Skin of body (tissue), 2 donors: ENCODE measurements around the gene CD96. TPM values are rescaled to one million over a fixed set of nuclear protein-coding genes. Genes with fewer than 3 reads are reported as not detected.

Experiments used
- DNase-seq: peaks from one replicate; lab custom pipeline; 2025; lab: John Stamatoyannopoulos, UW
- total RNA-seq: library from RNA; depleted of rRNA; stranded (reverse); fragments of >200 nt; gene quantifications from one replicate; pipeline ENCODE4 v1.2.3, GENCODE V29; 2014

CD96 gene
- total RNA-seq, 1 donor from 2014 or later = 2.0 TPM

GRCh38 chr3:111594205-111594604 lies 52.2 kb downstream of the CD96 start:
- no peak for DNase-seq

GRCh38 chr3:111594781-111595180 lies 52.8 kb downstream of the CD96 start:
- no peak for DNase-seq

GRCh38 chr3:111595232-111595631 lies 53.2 kb downstream of the CD96 start, which contains the start of gene ZBED2:
Gene ZBED2, minus strand, starts transcription at chr3:111595346. Its CDS starts 1,145 bp downstream, at chr3:111594201.
- DNase-seq = no peak

GRCh38 chr3:111596328-111596727 lies 54.3 kb downstream of the CD96 start:
- DNase-seq = no peak

- DNase-seq = no peak
These were observed 56.1 kb downstream of the CD96 start for GRCh38 chr3:111598139-111598538.

GRCh38 chr3:111598552-111598951 lies 56.6 kb downstream of the CD96 start:
- no peak for DNase-seq

GRCh38 chr3:111601810-111602209 lies 59.8 kb downstream of the CD96 start:
- DNase-seq = no peak

- no peak for DNase-seq
These were observed 61.7 kb downstream of the CD96 start for GRCh38 chr3:111603679-111604078.

GRCh38 chr3:111604119-111604518 lies 62.1 kb downstream of the CD96 start:
- DNase-seq = no peak

GRCh38 chr3:111605018-111605417 lies 63.0 kb downstream of the CD96 start:
- no peak for DNase-seq

GRCh38 chr3:111605493-111605892 lies 63.5 kb downstream of the CD96 start:
- no peak for DNase-seq

GRCh38 chr3:111607240-111607920 lies 65.4 kb downstream of the CD96 start:
- no peak for DNase-seq

- DNase-seq = no peak
These were observed 66.4 kb downstream of the CD96 start for GRCh38 chr3:111608383-111608782.

GRCh38 chr3:111609700-111610099 lies 67.7 kb downstream of the CD96 start:
- no peak for DNase-seq

GRCh38 chr3:111610189-111610588 lies 68.2 kb downstream of the CD96 start:
- DNase-seq = no peak

- DNase-seq = no peak
These were observed 68.6 kb downstream of the CD96 start for GRCh38 chr3:111610612-111611054.

GRCh38 chr3:111613294-111613693 lies 71.3 kb downstream of the CD96 start:
- DNase-seq = no peak

- no peak for DNase-seq
These were observed 73.9 kb downstream of the CD96 start for GRCh38 chr3:111615880-111616279.

- DNase-seq = no peak
These were observed 74.6 kb downstream of the CD96 start for GRCh38 chr3:111616417-111617105.

GRCh38 chr3:111617406-111617805 lies 75.4 kb downstream of the CD96 start:
- no peak for DNase-seq

- DNase-seq = no peak
These were observed 76.1 kb downstream of the CD96 start for GRCh38 chr3:111617912-111618601.

GRCh38 chr3:111618945-111619344 lies 76.9 kb downstream of the CD96 start:
- no peak for DNase-seq
